Measurements from ENCODE around the gene PARP1. TPM values are rescaled to one million over a fixed set of nuclear protein-coding genes. Genes with fewer than 3 reads are reported as not detected.

The PARP1 gene
- total RNA-seq, 8 experiments from 2014 or later, result 51.4 to 243 (median 118) TPM

- H3K4me3 ChIP-seq, result no peak overlapping the region
- 40 to 100% (median 87%) methylated on average over 1 to 8 of the region's 9 CpGs; no CpG with 5 or more reads in 2 of the 10 experiments for WGBS, 10 experiments
- peak in 3 of 8 experiments; percentile 37 to 71 (median 46) for ATAC-seq (replicated peaks in 6 of 8)
- no peak overlapping the region for H3K27ac ChIP-seq
- in situ Hi-C loops (cut with MboI; ENCODE audit: low pct_unique_long_range_greater_than_20kb in 2 of 9, low sequenced_read_pairs in 9 of 9, unreplicated experiment in 9 of 9), result loop anchor here in 1 of 9 experiments (25.0 kb wide), 1 partner anchor 436 kb away; no protein-coding TSS in a partner anchor
- H3K4me1 ChIP-seq (replicated peaks in 1 of 2), result peaks cover 39 to 40% of the 10 kb centered on the region in 2 donors
Measured at GRCh38 chr1:226401355-226402303, 6.3 kb downstream of the PARP1 start.

DNA sequence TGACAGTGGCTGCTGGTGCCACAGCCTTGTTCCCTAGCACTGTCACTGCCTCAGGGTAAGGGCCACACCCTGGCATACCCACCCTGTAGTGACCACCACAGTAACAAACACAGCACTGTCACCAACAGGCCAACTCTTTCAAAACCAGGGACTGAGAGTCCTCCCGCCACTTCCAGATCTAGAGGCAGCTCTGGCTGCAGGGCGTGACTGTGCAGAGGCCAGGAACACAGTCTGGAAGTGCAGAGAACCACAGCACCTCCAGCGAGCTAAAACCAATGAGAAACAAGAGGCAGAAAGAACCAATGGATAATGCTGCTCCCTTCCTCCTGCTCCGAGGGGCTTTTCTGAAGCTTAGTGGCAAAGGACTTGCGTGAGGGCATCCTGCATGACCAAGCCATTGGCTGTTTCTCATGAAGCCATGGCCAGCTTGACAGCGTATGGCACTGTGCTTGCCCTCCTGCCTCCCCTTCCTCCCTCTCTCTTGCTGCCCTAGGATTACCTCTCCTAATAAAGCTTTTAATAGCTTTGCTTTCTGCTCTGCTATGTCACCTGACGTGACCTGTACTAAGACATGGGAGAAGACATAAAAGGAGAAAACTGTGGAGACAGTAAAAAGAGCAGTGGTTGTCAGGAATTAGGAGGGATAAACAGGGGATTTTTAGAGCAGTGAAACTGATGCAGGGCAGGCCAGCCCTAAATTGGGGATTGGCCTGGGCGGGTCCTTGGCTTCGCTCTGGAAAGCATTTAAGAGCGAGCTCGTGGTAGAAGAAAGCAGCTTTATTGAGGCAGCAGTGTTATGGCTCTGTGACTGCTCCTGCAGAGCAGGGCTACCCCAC, 7.2 kb downstream of the PARP1 start:
- in situ Hi-C loops (cut with MboI; ENCODE audit: low pct_unique_long_range_greater_than_20kb in 2 of 9, low sequenced_read_pairs in 9 of 9, unreplicated experiment in 9 of 9), result loop anchor here in 1 of 9 experiments (25.0 kb wide), 1 partner anchor 437 kb away; no protein-coding TSS in a partner anchor
- peaks cover 30 to 31% of the 10 kb centered on the region in 2 donors for H3K4me1 ChIP-seq (replicated peaks in 1 of 2)
- no peak overlapping the region for H3K4me3 ChIP-seq
- ATAC-seq (replicated peaks in 6 of 8), result no peak
- no peak overlapping the region for H3K27ac ChIP-seq
- WGBS, 10 experiments, result 80 to 100% (median 97%) methylated on average over 1 to 8 of the region's 11 CpGs; no CpG with 5 or more reads in 1 of the 10 experiments

DNA sequence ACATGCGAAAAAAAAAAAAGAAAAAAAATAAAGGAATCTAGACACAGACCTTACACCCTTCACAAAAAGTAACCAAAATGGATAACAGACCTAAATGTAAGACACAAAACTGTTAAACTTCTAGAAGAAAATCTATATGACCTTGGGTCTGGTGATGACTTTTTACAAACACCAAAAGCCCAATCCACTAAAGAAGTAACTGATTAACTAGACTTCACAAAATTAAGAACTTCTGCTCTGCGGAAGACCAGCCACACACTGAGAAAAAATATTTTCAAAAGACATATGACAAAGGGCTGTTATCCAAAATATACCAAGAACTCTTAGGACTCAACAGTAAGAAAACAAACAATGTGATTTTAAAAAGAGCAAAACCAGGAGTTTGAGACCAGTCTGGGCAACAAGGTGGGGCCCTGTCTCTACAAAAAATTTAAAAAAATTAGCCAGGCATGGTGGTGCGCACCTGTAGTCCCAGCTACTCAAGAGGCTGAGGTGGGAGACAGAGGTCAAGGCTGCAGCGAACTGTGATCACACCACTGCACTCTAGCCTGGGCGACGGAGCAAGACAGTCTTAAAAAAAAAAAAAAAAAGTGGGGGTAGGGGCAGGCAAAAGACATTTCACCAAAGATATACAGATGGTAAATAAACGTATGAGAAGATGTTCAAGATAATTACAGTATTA, 9.8 kb downstream of the PARP1 start:
- Histone ChIP-seq H3K27ac (no peak overlapping the region), H3K4me1 (replicated peaks in 1 of 2) (peaks cover 4 to 5% of the 10 kb centered on the region in 2 donors), H3K4me3 (no peak overlapping the region)
- ATAC-seq (replicated peaks in 6 of 8), result no peak
- in situ Hi-C loops (cut with MboI; ENCODE audit: low pct_unique_long_range_greater_than_20kb in 2 of 9, low sequenced_read_pairs in 9 of 9, unreplicated experiment in 9 of 9), result no loop called here
- 92 to 98% (median 96%) methylated on average over 4 to 7 of the region's 7 CpGs for WGBS, 10 experiments

- WGBS, 10 experiments, result 77 to 100% (median 92%) methylated on average over 1 to 8 of the region's 8 CpGs
- no peak overlapping the region for H3K4me3 ChIP-seq
- no peaks in the 10 kb centered on the region for H3K4me1 ChIP-seq (replicated peaks in 1 of 2)
- ATAC-seq (replicated peaks in 6 of 8), result no peak
- H3K27ac ChIP-seq, result no peak overlapping the region
- in situ Hi-C loops (cut with MboI; ENCODE audit: low pct_unique_long_range_greater_than_20kb in 2 of 9, low sequenced_read_pairs in 9 of 9, unreplicated experiment in 9 of 9), result no loop called here
Measured at GRCh38 chr1:226397011-226397926, 10.6 kb downstream of the PARP1 start.

GRCh38 chr1:226395753-226396152, 12.1 kb downstream of the PARP1 start:
- in situ Hi-C loops (cut with MboI; ENCODE audit: low pct_unique_long_range_greater_than_20kb in 2 of 9, low sequenced_read_pairs in 9 of 9, unreplicated experiment in 9 of 9), result no loop called here
- WGBS, 10 experiments, result 64 to 100% (median 94%) methylated on average over 1 to 6 of the region's 6 CpGs
- Histone ChIP-seq H3K4me1 (replicated peaks in 1 of 2) (no peaks in the 10 kb centered on the region), H3K4me3 (no peak overlapping the region), H3K27ac (no peak overlapping the region)
- ATAC-seq (replicated peaks in 6 of 8), result no peak

- Histone ChIP-seq H3K27ac (no peak overlapping the region), H3K4me1 (replicated peaks in 1 of 2) (no peaks in the 10 kb centered on the region), H3K4me3 (no peak overlapping the region)
- 50 to 100% (median 88%) methylated on average over 1 to 5 of the region's 5 CpGs for WGBS, 10 experiments
- in situ Hi-C loops (cut with MboI; ENCODE audit: low pct_unique_long_range_greater_than_20kb in 2 of 9, low sequenced_read_pairs in 9 of 9, unreplicated experiment in 9 of 9), result no loop called here
- ATAC-seq (replicated peaks in 6 of 8), result peak in 2 of 8 experiments; percentile 47 to 82
Measured at GRCh38 chr1:226394462-226394861, 13.4 kb downstream of the PARP1 start.

- Histone ChIP-seq H3K27ac (no peak overlapping the region), H3K4me3 (no peak overlapping the region), H3K4me1 (replicated peaks in 1 of 2) (no peaks in the 10 kb centered on the region)
- in situ Hi-C loops (cut with MboI; ENCODE audit: low pct_unique_long_range_greater_than_20kb in 2 of 9, low sequenced_read_pairs in 9 of 9, unreplicated experiment in 9 of 9), result no loop called here
- no peak for ATAC-seq (replicated peaks in 6 of 8)
- WGBS, 10 experiments, result 100% methylated on average over 1 to 3 of the region's 3 CpGs; no CpG with 5 or more reads in 5 of the 10 experiments
Measured at GRCh38 chr1:226390681-226391080, 17.2 kb downstream of the PARP1 start.

DNA sequence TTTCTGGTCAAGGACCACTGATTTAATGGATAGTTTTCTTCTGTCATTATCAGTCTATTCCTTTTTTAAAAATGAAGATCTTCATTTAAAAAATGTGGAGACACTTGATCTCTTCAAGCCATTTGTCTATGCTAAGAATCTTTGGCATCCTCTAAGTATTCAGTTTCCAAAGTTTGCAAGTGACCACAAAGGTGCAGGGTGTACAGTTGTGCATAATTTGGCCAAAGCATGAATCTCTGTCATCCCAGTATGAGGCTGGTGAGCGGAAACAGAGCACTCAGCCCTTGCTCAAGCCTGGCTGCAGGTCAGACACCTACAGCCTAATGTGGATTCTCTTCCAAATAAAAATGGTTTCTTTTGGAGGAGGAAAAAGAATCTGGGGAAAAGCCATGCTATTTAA, 19.8 kb downstream of the PARP1 start:
- 80 to 100% (median 100%) methylated on average over 1 of the region's 1 CpG; no CpG with 5 or more reads in 2 of the 10 experiments for WGBS, 10 experiments
- Histone ChIP-seq H3K4me3 (no peak overlapping the region), H3K27ac (no peak overlapping the region), H3K4me1 (replicated peaks in 1 of 2) (no peaks in the 10 kb centered on the region)
- in situ Hi-C loops (cut with MboI; ENCODE audit: low pct_unique_long_range_greater_than_20kb in 2 of 9, low sequenced_read_pairs in 9 of 9, unreplicated experiment in 9 of 9), result no loop called here
- no peak for ATAC-seq (replicated peaks in 6 of 8)

DNA sequence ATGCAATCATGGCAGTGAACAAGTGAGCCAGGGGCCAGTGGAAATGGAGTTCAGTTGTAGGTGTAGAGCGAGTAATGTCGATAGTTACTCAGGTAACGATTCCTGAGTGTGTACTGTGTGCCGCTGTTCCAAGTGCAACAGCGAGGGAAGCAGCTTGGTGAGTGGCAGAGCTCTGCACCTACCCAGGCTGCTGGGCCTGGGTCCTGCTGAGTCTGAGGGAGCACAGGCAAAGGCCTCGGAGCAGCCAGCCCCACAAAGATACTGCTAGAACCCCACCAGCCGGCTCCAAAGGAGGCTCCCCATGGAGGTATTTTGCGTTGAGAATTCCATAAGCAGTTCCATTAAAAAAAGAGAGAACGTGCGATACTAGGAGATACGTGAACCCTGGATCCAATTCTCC, 23.2 kb downstream of the PARP1 start:
- no peak overlapping the region for H3K4me3 ChIP-seq
- H3K27ac ChIP-seq, result no peak overlapping the region
- in situ Hi-C loops (cut with MboI; ENCODE audit: low pct_unique_long_range_greater_than_20kb in 2 of 9, low sequenced_read_pairs in 9 of 9, unreplicated experiment in 9 of 9), result no loop called here
- WGBS, 10 experiments, result 93 to 100% (median 100%) methylated on average over 1 to 11 of the region's 11 CpGs; no CpG with 5 or more reads in 2 of the 10 experiments
- no peaks in the 10 kb centered on the region for H3K4me1 ChIP-seq (replicated peaks in 1 of 2)
- ATAC-seq (replicated peaks in 6 of 8), result no peak

DNA sequence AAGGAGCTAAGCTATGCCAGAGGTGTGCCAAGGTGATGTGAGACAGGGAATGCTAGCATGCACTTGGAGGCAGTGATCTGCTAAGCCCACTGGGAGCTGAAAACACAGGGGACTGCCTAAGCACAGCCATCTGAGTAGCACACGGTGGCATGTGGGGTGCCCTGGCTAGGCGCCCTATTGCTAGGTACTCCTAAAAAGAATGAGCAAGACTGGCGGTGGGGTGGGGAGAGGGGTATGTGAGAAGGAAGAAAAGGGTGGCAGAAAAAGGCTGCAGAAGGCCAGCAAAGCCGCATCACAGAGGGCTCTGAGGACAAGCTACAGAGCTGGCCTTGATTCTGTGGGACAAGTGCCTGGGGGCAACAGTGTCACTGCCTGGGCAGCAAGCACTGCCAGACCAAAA, 23.9 kb downstream of the PARP1 start:
- H3K4me1 ChIP-seq (replicated peaks in 1 of 2), result no peaks in the 10 kb centered on the region
- in situ Hi-C loops (cut with MboI; ENCODE audit: low pct_unique_long_range_greater_than_20kb in 2 of 9, low sequenced_read_pairs in 9 of 9, unreplicated experiment in 9 of 9), result no loop called here
- WGBS, 10 experiments, result 94 to 100% (median 98%) methylated on average over 1 to 4 of the region's 4 CpGs; no CpG with 5 or more reads in 6 of the 10 experiments
- no peak for ATAC-seq (replicated peaks in 6 of 8)
- H3K27ac ChIP-seq, result no peak overlapping the region
- no peak overlapping the region for H3K4me3 ChIP-seq

GRCh38 chr1:226382030-226382429, 25.9 kb downstream of the PARP1 start:
- ATAC-seq (replicated peaks in 6 of 8), result no peak
- WGBS, 10 experiments, result 85 to 100% (median 97%) methylated on average over 1 to 5 of the region's 5 CpGs; no CpG with 5 or more reads in 2 of the 10 experiments
- Histone ChIP-seq H3K27ac (no peak overlapping the region), H3K4me3 (no peak overlapping the region), H3K4me1 (replicated peaks in 1 of 2) (no peaks in the 10 kb centered on the region)
- in situ Hi-C loops (cut with MboI; ENCODE audit: low pct_unique_long_range_greater_than_20kb in 2 of 9, low sequenced_read_pairs in 9 of 9, unreplicated experiment in 9 of 9), result no loop called here

All from motor neuron (in vitro differentiated cells).